Loucy (cell line): Measurements from ENCODE around the gene TNFRSF25.

Source experiments
- CTCF ChIP-seq: fragments of 200-600 bp; sonication (generic); conservative IDR thresholded peaks from 2 replicates; pipeline ENCODE4 v1.5.1; 2014; ENCODE audit warnings: mild to moderate bottlenecking, antibody characterized with exemption, low read length
- EZH2phosphoT487 ChIP-seq: fragments of 200-600 bp; IDR thresholded peaks from 2 replicates; pipeline ENCODE4 v1.6.1; 2018; ENCODE audit warnings: antibody characterized with exemption, mild to moderate bottlenecking, moderate library complexity, borderline replicate concordance

- TF ChIP-seq EZH2phosphoT487, result no peak
- no peak for TF ChIP-seq CTCF
Observed at GRCh38 chr1:6418668-6419396, 47.1 kb downstream of the TNFRSF25 start.
